Fibroblast of villous mesenchyme (primary cell): ENCODE measurements around the gene MYL12B. TPM values are rescaled to one million over a fixed set of nuclear protein-coding genes. Genes with fewer than 3 reads are reported as not detected.
"Not testable (repeated sequence)": the region's sequence is repeated elsewhere in the genome, so short reads cannot be mapped to it uniquely, and the experiment has no call there.

Source experiments
- DNase-seq: peaks from one replicate; pipeline ENCODE4 v3.0.0-alpha.2; 2010; ENCODE audit warnings: low read depth
- H3K4me3 ChIP-seq: 2 replicates; pipeline ENCODE4 v1.5.1; 2011; ENCODE audit warnings: low read depth, mild to moderate bottlenecking, low read length
- total RNA-seq: library from RNA; depleted of rRNA; stranded (reverse); fragments of >200 nt; gene quantifications from 2 replicates; pipeline ENCODE4 v1.2.3, GENCODE V29; 2012
- TF ChIP-seq, protein P1 (sequence below): IDR thresholded peaks from 2 replicates; pipeline ENCODE4 v1.5.1; 2012; ENCODE audit warnings: low read depth, mild to moderate bottlenecking, low read length; ENCODE audit not compliant: insufficient read depth

MYL12B gene
- total RNA-seq, 1 donor, result 426 TPM

DNA sequence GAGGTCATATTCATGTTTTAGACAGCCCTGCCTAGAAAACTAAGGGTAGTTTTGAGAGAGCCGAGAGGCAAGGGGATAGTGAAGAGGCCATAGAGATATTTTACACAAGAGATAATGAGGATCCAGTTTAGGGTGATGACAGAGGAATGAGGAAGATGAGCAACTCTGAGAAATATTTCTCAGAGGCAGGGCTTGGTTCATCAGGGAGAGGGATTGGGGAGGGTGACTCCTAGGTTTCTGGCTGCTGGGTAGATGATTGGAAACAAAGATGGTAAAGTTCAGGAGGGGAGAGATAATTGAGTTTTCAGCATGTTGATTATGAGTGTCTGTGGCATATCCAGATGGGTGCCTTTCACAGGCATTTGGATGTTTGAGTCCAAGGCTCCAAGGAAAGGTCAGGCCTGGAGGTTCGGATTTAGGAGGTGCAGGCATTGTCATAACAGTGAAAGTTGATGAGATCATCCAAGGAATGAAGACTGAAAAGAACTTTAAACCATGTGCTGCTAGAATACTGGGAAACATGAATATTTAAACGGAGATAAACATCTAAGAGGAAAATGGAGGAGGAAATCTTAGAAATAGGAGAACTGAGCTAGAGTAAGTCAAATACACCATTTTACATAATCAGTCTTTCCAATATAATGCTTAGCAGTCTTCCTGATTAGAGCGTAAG is 7.4 kb downstream of the MYL12B start:
- H3K4me3 ChIP-seq, result no peak overlapping the region

DNA sequence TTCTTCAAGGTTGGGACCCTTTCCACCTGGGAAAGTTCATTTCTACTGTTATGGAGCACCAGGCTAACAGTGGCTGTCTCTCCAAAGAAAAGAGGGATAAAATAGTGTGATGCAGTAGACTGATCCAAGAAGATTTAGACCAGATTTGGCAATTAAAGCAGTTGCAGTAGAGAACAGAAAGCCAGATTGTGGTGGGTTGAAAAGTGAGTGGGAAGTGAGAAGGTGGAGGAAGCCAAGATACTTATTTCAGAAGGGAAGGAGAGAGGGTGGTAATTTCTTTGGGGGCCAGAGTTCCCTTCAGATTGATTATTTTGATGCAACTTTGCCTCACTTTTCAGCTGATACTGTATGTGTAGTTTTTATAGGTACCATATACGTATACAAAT is 8.0 kb downstream of the MYL12B start:
- TF ChIP-seq, protein P1, sequence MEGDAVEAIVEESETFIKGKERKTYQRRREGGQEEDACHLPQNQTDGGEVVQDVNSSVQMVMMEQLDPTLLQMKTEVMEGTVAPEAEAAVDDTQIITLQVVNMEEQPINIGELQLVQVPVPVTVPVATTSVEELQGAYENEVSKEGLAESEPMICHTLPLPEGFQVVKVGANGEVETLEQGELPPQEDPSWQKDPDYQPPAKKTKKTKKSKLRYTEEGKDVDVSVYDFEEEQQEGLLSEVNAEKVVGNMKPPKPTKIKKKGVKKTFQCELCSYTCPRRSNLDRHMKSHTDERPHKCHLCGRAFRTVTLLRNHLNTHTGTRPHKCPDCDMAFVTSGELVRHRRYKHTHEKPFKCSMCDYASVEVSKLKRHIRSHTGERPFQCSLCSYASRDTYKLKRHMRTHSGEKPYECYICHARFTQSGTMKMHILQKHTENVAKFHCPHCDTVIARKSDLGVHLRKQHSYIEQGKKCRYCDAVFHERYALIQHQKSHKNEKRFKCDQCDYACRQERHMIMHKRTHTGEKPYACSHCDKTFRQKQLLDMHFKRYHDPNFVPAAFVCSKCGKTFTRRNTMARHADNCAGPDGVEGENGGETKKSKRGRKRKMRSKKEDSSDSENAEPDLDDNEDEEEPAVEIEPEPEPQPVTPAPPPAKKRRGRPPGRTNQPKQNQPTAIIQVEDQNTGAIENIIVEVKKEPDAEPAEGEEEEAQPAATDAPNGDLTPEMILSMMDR, result no peak
- no peak overlapping the region for H3K4me3 ChIP-seq
- no peak for DNase-seq

More for the DNA sequence above, 7.4 kb downstream of the MYL12B start:
- no peak for DNase-seq
- TF ChIP-seq, protein P1, result no peak

DNA sequence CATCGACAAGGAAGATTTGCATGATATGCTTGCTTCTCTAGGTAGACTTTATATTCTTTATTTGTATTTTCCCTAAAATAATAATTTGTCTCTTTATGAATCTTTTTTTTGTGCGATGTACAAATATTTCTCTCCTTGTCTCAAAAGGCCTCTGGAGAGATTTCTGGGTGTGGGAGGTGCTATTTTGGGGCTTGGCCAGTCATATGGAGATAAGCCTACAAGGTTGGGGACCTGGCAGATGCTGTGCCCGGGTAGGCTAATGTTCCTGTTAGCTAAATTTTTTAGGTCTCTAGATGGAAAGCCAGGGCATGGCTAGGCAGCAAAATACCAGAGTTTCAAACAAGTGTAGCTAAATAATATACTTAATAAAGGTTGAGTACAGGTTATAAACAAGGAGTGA is 11.1 kb downstream of the MYL12B start:
- DNase-seq, result no peak
- H3K4me3 ChIP-seq, result no peak overlapping the region
- TF ChIP-seq, protein P1, result no peak

DNA sequence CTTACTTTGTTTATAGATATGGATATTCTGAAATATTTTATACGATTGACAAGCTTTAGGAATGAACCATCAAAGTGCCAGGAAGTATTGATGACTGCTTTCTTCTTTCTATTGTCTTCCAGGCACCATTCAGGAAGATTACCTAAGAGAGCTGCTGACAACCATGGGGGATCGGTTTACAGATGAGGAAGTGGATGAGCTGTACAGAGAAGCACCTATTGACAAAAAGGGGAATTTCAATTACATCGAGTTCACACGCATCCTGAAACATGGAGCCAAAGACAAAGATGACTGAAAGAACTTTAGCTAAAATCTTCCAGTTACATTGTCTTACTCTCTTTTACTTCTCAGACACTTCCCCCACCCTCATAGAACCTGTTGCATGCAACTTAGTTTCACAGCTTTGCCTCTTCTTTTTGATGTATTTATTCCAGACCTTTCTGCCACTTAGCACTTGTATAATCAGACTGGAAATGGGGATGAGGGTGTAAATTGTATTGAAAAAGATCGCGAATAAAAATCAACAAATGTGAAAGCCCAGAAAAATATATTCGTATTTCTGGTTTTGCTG is 15.8 kb downstream of the MYL12B start:
- not testable (repeated sequence) for H3K4me3 ChIP-seq, DNase-seq

DNA sequence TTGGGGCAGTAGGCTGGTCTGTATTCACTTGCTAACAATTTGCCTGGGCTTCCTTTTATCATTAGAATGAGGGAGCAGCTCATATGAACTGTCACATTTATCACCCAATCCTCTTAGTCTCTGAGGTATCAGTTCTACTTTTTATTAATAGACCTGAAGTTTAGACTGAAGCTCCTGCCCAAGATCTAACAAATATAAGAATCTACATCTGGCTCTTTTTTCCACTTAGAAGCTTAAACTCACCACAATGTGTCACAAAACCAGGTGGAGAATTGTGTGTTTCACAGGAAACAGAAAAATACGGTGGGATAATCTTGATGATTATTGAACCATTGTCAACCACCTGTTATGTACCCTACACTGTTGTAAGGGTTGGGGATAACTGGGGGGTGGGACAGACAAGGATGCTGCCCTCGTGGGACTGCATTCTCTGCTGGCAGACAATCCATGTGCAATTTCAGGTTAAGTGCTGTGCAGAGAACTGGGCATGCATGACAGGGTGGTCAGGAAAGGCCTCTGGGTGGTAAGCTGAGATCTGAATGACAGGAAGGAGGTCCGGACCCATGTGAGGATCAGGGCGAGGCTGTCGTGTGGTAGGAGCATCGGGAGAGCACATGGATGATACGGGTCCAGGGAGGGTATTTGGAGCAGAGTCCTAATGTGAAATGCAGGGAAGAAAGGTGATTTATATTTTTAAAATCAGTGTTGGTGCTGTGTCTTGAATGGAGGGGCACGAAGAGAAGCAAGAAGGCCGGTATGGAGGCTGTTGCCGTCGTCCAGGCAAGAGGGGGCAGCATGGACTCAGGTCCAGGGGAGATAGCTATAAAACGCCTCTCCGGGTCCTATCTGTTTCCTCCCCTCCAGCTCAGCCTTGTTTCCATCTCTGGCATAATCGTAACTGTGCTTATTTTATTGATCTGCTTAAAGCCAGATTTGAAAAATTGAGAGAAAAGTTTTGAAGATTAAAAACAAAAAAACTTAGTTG is 17.6 kb downstream of the MYL12B start:
- TF ChIP-seq, protein P1, result no peak
- H3K4me3 ChIP-seq, result no peak overlapping the region
- no peak for DNase-seq

DNA sequence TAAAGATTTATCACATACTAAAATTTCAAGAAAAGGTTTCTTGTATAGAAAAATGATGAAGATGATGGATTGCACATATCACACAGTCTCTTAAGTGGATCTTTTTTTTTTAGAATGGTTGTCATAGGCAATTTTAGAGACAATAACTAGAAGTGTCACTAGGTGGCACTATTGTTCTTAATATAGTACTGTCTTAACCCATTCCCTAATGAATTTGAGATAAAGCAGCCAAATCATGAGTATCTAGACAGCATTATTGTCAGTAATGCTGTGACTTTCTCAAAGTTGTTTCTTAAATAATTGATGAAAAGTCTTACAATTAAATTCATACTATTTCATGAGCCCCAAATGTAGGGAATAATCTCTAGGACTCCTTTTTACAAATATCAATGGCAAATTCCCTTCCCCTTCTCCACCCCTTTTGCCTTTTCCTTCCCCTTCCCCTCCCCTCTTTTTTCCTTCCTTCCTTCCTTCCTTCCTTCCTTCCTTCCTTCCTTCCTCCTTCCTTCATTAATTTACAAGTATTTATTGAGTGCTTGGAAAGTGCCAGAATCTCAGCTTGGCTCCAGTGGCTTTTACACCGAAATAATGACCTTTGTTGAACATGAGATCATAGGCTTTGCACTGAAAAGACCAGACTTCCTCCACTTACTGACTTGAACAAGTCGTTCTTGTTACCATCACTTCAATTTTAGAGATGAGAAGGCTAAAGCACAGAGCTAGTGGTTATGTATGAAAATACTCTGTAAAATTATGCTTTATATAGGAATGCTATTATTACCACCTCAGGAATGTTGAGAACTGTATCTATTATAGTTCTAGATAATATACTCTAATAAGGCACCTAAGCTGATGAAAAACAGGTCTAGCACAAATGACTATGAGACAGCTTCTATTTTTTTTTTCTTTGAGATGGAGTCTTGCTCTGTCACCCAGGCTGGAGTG is 19.8 kb downstream of the MYL12B start:
- DNase-seq, result peak; percentile 88
- TF ChIP-seq, protein P1, result peak; percentile 49
- H3K4me3 ChIP-seq, result no peak overlapping the region
